Measurements from ENCODE around the gene WFIKKN1. TPM values are rescaled to one million over a fixed set of nuclear protein-coding genes. Genes with fewer than 3 reads are reported as not detected.

The WFIKKN1 gene
- total RNA-seq, 1 experiment from 2014 or later: 0.47 TPM

- no peak for ATAC-seq
- POLR2A ChIA-PET: interaction anchor here (0.5 kb wide), 1 partner anchor 1409 kb away, joined by 3 read pairs; no protein-coding TSS in a partner anchor
- no peaks in the 10 kb centered on the region for H4K20me1 ChIP-seq (ENCODE audit: insufficient read depth)
- RAD21 ChIA-PET (ENCODE audit: low non-redundant PET in 1 of 2, low total read pairs in 2 of 2, uncharacterized antibody in 2 of 2, unreplicated experiment in 2 of 2): no interaction called here
- peaks cover 30 to 40% of the 10 kb centered on the region in 2 experiments for H3K4me1 ChIP-seq (ENCODE audit: control insufficient read depth in 1 of 2, insufficient read depth in 2 of 2, low read length in 2 of 2)
- H2AFZ ChIP-seq (ENCODE audit: low read depth, low read length, poor library complexity, severe bottlenecking): no peak overlapping the region
- H3K9ac ChIP-seq (ENCODE audit: low read length): peak overlapping the region; percentile 36
- H3K79me2 ChIP-seq (ENCODE audit: insufficient read depth, low read length): peaks cover 32% of the 10 kb centered on the region; the same call in 1 of the 2 replicates
- no peaks in the 10 kb centered on the region for H3K9me2 ChIP-seq (ENCODE audit: insufficient read depth)
- H3K4me3 ChIP-seq (replicated peaks in 1 of 2; ENCODE audit: low read depth in 1 of 2, low read length in 2 of 2): peak overlapping the region in 1 of 2 experiments; percentile 13; a peak in 1 of 4 replicates
- CTCF ChIA-PET: interaction anchor here (1.0 to 1.1 kb wide), 2 partner anchors 14 to 55 kb away, joined by 3 to 4 read pairs; no protein-coding TSS in a partner anchor
- DNase-seq (ENCODE audit: low read depth, low spot score): no peak
- H3K27ac ChIP-seq (ENCODE audit: low read depth, low read length): peak overlapping the region; percentile 76
- BruUV-seq (replicated peaks): no TSS peak
- no peaks in the 10 kb centered on the region for H3K27me3 ChIP-seq (ENCODE audit: insufficient read depth, low read length)
- H3K9me3 ChIP-seq (ENCODE audit: control insufficient read depth in 1 of 2, insufficient read depth in 1 of 2, low read depth in 1 of 2, low read length in 2 of 2): no peaks in the 10 kb centered on the region
- H3K36me3 ChIP-seq (ENCODE audit: control insufficient read depth in 1 of 2, insufficient read depth in 2 of 2, low read length in 2 of 2): no peaks in the 10 kb centered on the region
- H3K4me2 ChIP-seq (ENCODE audit: low read length): peak overlapping the region; percentile 70
- intact Hi-C loops (cut with micrococcal nuclease): loop anchor here (5.0 kb wide), 1 partner anchor 35 kb away; no protein-coding TSS in a partner anchor
- TF ChIP-seq POLR2A (IDR thresholded peaks at IDR 0.05; ENCODE audit: borderline replicate concordance, extremely low read depth, insufficient read depth, insufficient read length) (no peak), SRF (IDR thresholded peaks at IDR 0.05; ENCODE audit: low read depth) (no peak), EZH2 (IDR thresholded peaks at IDR 0.05) (no peak), ZFX (IDR thresholded peaks at IDR 0.05) (no peak), SIN3A (IDR thresholded peaks at IDR 0.05; ENCODE audit: low read depth) (no peak)
- TF ChIP-seq, protein P1, sequence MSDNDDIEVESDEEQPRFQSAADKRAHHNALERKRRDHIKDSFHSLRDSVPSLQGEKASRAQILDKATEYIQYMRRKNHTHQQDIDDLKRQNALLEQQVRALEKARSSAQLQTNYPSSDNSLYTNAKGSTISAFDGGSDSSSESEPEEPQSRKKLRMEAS (IDR thresholded peaks at IDR 0.05): peak; percentile 8; the same call in 1 of the 2 replicates
These were observed 38.1 kb upstream of the WFIKKN1 start for GRCh38 chr16:592518-593306.

- ATAC-seq (0 out of 2 replicates have a peak, but pooled peaks have one; percentile 7), DNase-seq (ENCODE audit: low read depth, low spot score) (no peak)
- H3K4me2 ChIP-seq (ENCODE audit: low read length): peak overlapping the region; percentile 70
- peak overlapping the region; percentile 76 for H3K27ac ChIP-seq (ENCODE audit: low read depth, low read length)
- H3K9ac ChIP-seq (ENCODE audit: low read length): peak overlapping the region; percentile 36
- peaks cover 25% of the 10 kb centered on the region; the same call in 1 of the 2 replicates for H3K79me2 ChIP-seq (ENCODE audit: insufficient read depth, low read length)
- ChIA-PET POLR2A (no interaction called here), CTCF (interaction anchor here (1.0 to 1.1 kb wide), 2 partner anchors 14 to 55 kb away, joined by 3 to 4 read pairs; no protein-coding TSS in a partner anchor), RAD21 (ENCODE audit: low non-redundant PET in 1 of 2, low total read pairs in 2 of 2, uncharacterized antibody in 2 of 2, unreplicated experiment in 2 of 2) (no interaction called here)
- no TSS peak for BruUV-seq (replicated peaks)
- no peaks in the 10 kb centered on the region for H4K20me1 ChIP-seq (ENCODE audit: insufficient read depth)
- peak overlapping the region in 1 of 2 experiments; percentile 13; a peak in 1 of 4 replicates for H3K4me3 ChIP-seq (replicated peaks in 1 of 2; ENCODE audit: low read depth in 1 of 2, low read length in 2 of 2)
- H3K9me3 ChIP-seq (ENCODE audit: control insufficient read depth in 1 of 2, insufficient read depth in 1 of 2, low read depth in 1 of 2, low read length in 2 of 2): no peaks in the 10 kb centered on the region
- TF ChIP-seq RAD21 (IDR thresholded peaks at IDR 0.05; ENCODE audit: low read depth) (no peak), JUND (IDR thresholded peaks at IDR 0.05) (peak; percentile 71), SIN3A (IDR thresholded peaks at IDR 0.05; ENCODE audit: low read depth) (peak; percentile 50; the same call in 1 of the 2 replicates), ELF1 (IDR thresholded peaks at IDR 0.05; ENCODE audit: borderline replicate concordance, low read depth) (no peak), TCF7L2 (IDR thresholded peaks at IDR 0.05; ENCODE audit: borderline replicate concordance, extremely low read depth, insufficient read depth, insufficient read length) (no peak), FOSL1 (IDR thresholded peaks at IDR 0.05; ENCODE audit: low read depth) (peak; percentile 64), SP1 (IDR thresholded peaks at IDR 0.05; ENCODE audit: low read depth) (peak; percentile 54), YY1 (IDR thresholded peaks at IDR 0.05; ENCODE audit: extremely low read depth, insufficient replicate concordance, low read depth, low read length) (no peak), CBX3 (IDR thresholded peaks at IDR 0.05; ENCODE audit: low read depth) (no peak), ZFX (IDR thresholded peaks at IDR 0.05) (no peak), ZNF274 (IDR thresholded peaks at IDR 0.05; ENCODE audit: low read depth, low read length) (no peak)
- TF ChIP-seq, protein P1 (IDR thresholded peaks at IDR 0.05): peak; percentile 62; the same call in 1 of the 2 replicates
- H3K4me1 ChIP-seq (ENCODE audit: control insufficient read depth in 1 of 2, insufficient read depth in 2 of 2, low read length in 2 of 2): peaks cover 30 to 35% of the 10 kb centered on the region in 2 experiments
- intact Hi-C loops (cut with micrococcal nuclease): loop anchor here (5.0 kb wide), 1 partner anchor 34 kb away; no protein-coding TSS in a partner anchor
- no peak overlapping the region for H2AFZ ChIP-seq (ENCODE audit: low read depth, low read length, poor library complexity, severe bottlenecking)
- H3K36me3 ChIP-seq (ENCODE audit: control insufficient read depth in 1 of 2, insufficient read depth in 2 of 2, low read length in 2 of 2): no peaks in the 10 kb centered on the region
- no peaks in the 10 kb centered on the region for H3K27me3 ChIP-seq (ENCODE audit: insufficient read depth, low read length)
- H3K9me2 ChIP-seq (ENCODE audit: insufficient read depth): no peaks in the 10 kb centered on the region
These were observed 37.4 kb upstream of the WFIKKN1 start for GRCh38 chr16:593406-593805.
